ENCODE measurements around the gene GPR42. TPM values are rescaled to one million over a fixed set of nuclear protein-coding genes. Genes with fewer than 3 reads are reported as not detected.

The GPR42 gene
- total RNA-seq, 1 experiment from 2014 or later, result not detected

- H3K27ac Mint-ChIP-seq (ENCODE audit: low read depth, unreplicated experiment), result no peak overlapping the region
Observed at GRCh38 chr19:35342430-35342829, 28.4 kb upstream of the GPR42 start.

GRCh38 chr19:35344511-35345031 is 26.3 kb upstream of the GPR42 start:
- intact Hi-C loops (cut with micrococcal nuclease), result no loop called here
- TF ChIP-seq, protein P1, sequence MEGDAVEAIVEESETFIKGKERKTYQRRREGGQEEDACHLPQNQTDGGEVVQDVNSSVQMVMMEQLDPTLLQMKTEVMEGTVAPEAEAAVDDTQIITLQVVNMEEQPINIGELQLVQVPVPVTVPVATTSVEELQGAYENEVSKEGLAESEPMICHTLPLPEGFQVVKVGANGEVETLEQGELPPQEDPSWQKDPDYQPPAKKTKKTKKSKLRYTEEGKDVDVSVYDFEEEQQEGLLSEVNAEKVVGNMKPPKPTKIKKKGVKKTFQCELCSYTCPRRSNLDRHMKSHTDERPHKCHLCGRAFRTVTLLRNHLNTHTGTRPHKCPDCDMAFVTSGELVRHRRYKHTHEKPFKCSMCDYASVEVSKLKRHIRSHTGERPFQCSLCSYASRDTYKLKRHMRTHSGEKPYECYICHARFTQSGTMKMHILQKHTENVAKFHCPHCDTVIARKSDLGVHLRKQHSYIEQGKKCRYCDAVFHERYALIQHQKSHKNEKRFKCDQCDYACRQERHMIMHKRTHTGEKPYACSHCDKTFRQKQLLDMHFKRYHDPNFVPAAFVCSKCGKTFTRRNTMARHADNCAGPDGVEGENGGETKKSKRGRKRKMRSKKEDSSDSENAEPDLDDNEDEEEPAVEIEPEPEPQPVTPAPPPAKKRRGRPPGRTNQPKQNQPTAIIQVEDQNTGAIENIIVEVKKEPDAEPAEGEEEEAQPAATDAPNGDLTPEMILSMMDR (IDR thresholded peaks at IDR 0.05; ENCODE audit: unreplicated experiment), result no peak
- Mint-ChIP-seq H3K36me3 (ENCODE audit: insufficient read depth, unreplicated experiment) (no peaks in the 10 kb centered on the region), H3K27me3 (ENCODE audit: insufficient read depth, unreplicated experiment) (peaks cover 43% of the 10 kb centered on the region), H3K27ac (ENCODE audit: low read depth, unreplicated experiment) (no peak overlapping the region), H3K4me3 (ENCODE audit: unreplicated experiment) (no peak overlapping the region), H3K9me3 (ENCODE audit: unreplicated experiment) (no peaks in the 10 kb centered on the region), H3K4me1 (ENCODE audit: insufficient read depth, unreplicated experiment) (no peaks in the 10 kb centered on the region)
- DNase-seq (ENCODE audit: unreplicated experiment), result no peak
- BruUV-seq (replicated peaks), result no TSS peak
- ChIA-PET CTCF (interaction anchor here (0.7 to 1.6 kb wide), 4 partner anchors 8 to 151 kb away, joined by 3 to 5 read pairs (median 4); no protein-coding TSS in a partner anchor), POLR2A (no interaction called here)

More at GRCh38 chr19:35342430-35342829, 28.4 kb upstream of the GPR42 start:
- TF ChIP-seq, protein P1 (IDR thresholded peaks at IDR 0.05; ENCODE audit: unreplicated experiment), result no peak
- Mint-ChIP-seq H3K27me3 (ENCODE audit: insufficient read depth, unreplicated experiment) (peaks cover 42% of the 10 kb centered on the region), H3K9me3 (ENCODE audit: unreplicated experiment) (no peaks in the 10 kb centered on the region), H3K4me3 (ENCODE audit: unreplicated experiment) (no peak overlapping the region), H3K36me3 (ENCODE audit: insufficient read depth, unreplicated experiment) (no peaks in the 10 kb centered on the region), H3K4me1 (ENCODE audit: insufficient read depth, unreplicated experiment) (no peaks in the 10 kb centered on the region)
- ChIA-PET CTCF (interaction anchor here (0.8 kb wide), 1 partner anchor 10 kb away, joined by 3 read pairs; no protein-coding TSS in a partner anchor), POLR2A (no interaction called here)
- intact Hi-C loops (cut with micrococcal nuclease), result no loop called here
- BruUV-seq (replicated peaks), result no TSS peak
- DNase-seq (ENCODE audit: unreplicated experiment), result no peak

DNA sequence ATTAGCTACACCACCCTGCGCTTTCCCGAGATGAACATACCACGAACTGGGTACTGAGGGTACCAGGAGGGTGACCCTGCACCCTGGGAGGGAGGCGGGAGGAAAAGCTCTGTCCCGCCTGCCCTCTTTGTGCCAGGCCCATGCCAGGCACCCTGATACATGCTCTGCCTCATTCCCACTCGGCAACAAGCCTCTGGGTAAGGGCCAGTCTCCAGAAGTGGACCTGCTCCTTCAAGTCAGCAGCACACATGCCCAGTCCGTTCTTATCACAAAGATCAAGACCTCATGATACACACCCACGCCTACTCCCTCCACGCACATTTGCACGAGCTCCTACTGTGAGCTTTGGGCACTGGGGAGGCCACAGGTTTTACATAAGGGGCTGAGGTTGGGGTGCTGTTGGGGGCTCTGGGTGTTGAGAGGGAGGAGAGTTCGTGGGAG is 25.2 kb upstream of the GPR42 start:
- H3K27me3 Mint-ChIP-seq (ENCODE audit: insufficient read depth, unreplicated experiment), result peaks cover 43% of the 10 kb centered on the region

GRCh38 chr19:35346193-35347052 is 24.4 kb upstream of the GPR42 start:
- Mint-ChIP-seq H3K4me3 (ENCODE audit: unreplicated experiment) (no peak overlapping the region), H3K4me1 (ENCODE audit: insufficient read depth, unreplicated experiment) (no peaks in the 10 kb centered on the region), H3K9me3 (ENCODE audit: unreplicated experiment) (no peaks in the 10 kb centered on the region), H3K27ac (ENCODE audit: low read depth, unreplicated experiment) (no peak overlapping the region), H3K36me3 (ENCODE audit: insufficient read depth, unreplicated experiment) (no peaks in the 10 kb centered on the region), H3K27me3 (ENCODE audit: insufficient read depth, unreplicated experiment) (peaks cover 42% of the 10 kb centered on the region)
- no TSS peak for BruUV-seq (replicated peaks)
- ChIA-PET CTCF (interaction anchor here (0.9 to 1.2 kb wide), 2 partner anchors 149 kb away, joined by 3 read pairs; no protein-coding TSS in a partner anchor), POLR2A (no interaction called here)
- no peak for DNase-seq (ENCODE audit: unreplicated experiment)
- TF ChIP-seq, protein P1 (IDR thresholded peaks at IDR 0.05; ENCODE audit: unreplicated experiment), result no peak
- intact Hi-C loops (cut with micrococcal nuclease), result no loop called here

More for the DNA sequence above, 25.2 kb upstream of the GPR42 start:
- Mint-ChIP-seq H3K9me3 (ENCODE audit: unreplicated experiment) (no peaks in the 10 kb centered on the region), H3K27ac (ENCODE audit: low read depth, unreplicated experiment) (no peak overlapping the region), H3K4me1 (ENCODE audit: insufficient read depth, unreplicated experiment) (no peaks in the 10 kb centered on the region), H3K4me3 (ENCODE audit: unreplicated experiment) (no peak overlapping the region), H3K36me3 (ENCODE audit: insufficient read depth, unreplicated experiment) (no peaks in the 10 kb centered on the region)
- TF ChIP-seq, protein P1 (IDR thresholded peaks at IDR 0.05; ENCODE audit: unreplicated experiment), result no peak
- CTCF ChIA-PET, result interaction anchor here (0.6 to 1.6 kb wide), 4 partner anchors 9 to 301 kb away, joined by 3 to 4 read pairs (median 3); no protein-coding TSS in a partner anchor
- no peak for DNase-seq (ENCODE audit: unreplicated experiment)
- intact Hi-C loops (cut with micrococcal nuclease), result no loop called here
- BruUV-seq (replicated peaks), result no TSS peak
- POLR2A ChIA-PET, result no interaction called here
